ENCODE data around the gene MRPS2.
"Not testable (repeated sequence)": the region's sequence is repeated elsewhere in the genome, so short reads cannot be mapped to it uniquely, and the experiment has no call there.

The MRPS2 gene

GRCh38 chr9:135501261-135502167 lies 1.0 kb downstream of the MRPS2 start:
- no peak for DNase-seq

- DNase-seq: no peak
These were observed 1.8 kb downstream of the MRPS2 start for GRCh38 chr9:135502168-135502872.

GRCh38 chr9:135502873-135503321 lies 2.4 kb downstream of the MRPS2 start:
- DNase-seq: no peak

GRCh38 chr9:135503371-135504261 lies 3.1 kb downstream of the MRPS2 start:
- DNase-seq: no peak

GRCh38 chr9:135504262-135505243 lies 4.1 kb downstream of the MRPS2 start:
- no peak for DNase-seq

- no peak for DNase-seq
These were observed 5.1 kb downstream of the MRPS2 start for GRCh38 chr9:135505406-135506187.

GRCh38 chr9:135506327-135507103 lies 6.0 kb downstream of the MRPS2 start:
- no peak for DNase-seq

GRCh38 chr9:135507104-135508035 lies 6.9 kb downstream of the MRPS2 start:
- DNase-seq: no peak

- no peak for DNase-seq
These were observed 7.8 kb downstream of the MRPS2 start for GRCh38 chr9:135508211-135508820.

- DNase-seq: no peak
These were observed 9.0 kb downstream of the MRPS2 start for GRCh38 chr9:135509458-135509857.

GRCh38 chr9:135512241-135512603 lies 11.7 kb downstream of the MRPS2 start:
- DNase-seq: no peak

GRCh38 chr9:135512904-135513303 lies 12.4 kb downstream of the MRPS2 start:
- DNase-seq: no peak

GRCh38 chr9:135513351-135513846 lies 12.9 kb downstream of the MRPS2 start:
- DNase-seq: no peak

GRCh38 chr9:135513906-135514305 lies 13.4 kb downstream of the MRPS2 start:
- not testable (repeated sequence) for DNase-seq

GRCh38 chr9:135514342-135515082 lies 14.0 kb downstream of the MRPS2 start:
- DNase-seq: no peak

- DNase-seq: no peak
These were observed 14.8 kb downstream of the MRPS2 start for GRCh38 chr9:135515083-135515951.
